HPDE6-E6E7 (cell line): ENCODE data around the gene FMNL2.

Experiments used
- DNase-seq: peaks from one replicate; pipeline ENCODE4 v3.0.0; 2011; ENCODE audit warnings: missing footprints; ENCODE audit errors: extremely low spot score

The FMNL2 gene

DNA sequence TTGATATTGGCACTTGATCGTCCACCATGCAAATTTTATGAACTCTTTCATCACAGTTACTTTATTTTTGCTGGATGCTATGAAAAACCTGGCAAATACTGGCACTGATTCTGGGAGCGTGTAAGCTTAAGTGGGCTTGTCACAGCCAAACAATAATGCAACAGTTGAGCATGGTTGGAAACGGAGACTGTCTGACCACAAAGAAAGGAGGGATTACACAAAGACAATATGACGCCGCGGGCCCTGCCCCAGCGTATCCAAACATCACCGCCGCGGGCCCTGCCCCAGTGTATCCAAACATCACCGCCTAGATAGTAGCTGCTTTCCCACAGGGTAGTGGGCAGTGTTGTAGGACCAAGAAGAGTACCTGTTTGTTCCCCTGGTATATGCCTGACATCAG lies 246.4 kb downstream of the FMNL2 start:
- no peak for DNase-seq

DNA sequence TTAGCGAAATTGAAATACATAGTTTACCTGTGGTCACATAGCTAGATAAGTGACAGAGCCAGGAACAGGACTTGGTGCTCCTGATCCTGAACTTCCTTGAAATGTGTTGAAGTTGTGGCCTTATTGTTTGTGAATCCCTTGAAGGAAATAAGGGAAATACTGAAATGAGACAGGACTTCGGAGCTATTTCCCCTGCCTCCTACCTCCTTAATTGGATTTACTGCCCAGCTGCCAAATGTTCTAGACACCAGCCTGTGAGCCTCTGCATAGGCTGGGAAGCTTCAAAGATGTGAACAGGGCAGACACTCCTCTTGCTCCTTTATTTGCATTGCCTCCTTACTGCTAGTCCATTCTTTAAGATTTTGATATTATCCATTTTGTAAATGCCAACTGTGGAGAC lies 247.1 kb downstream of the FMNL2 start:
- DNase-seq: no peak

DNA sequence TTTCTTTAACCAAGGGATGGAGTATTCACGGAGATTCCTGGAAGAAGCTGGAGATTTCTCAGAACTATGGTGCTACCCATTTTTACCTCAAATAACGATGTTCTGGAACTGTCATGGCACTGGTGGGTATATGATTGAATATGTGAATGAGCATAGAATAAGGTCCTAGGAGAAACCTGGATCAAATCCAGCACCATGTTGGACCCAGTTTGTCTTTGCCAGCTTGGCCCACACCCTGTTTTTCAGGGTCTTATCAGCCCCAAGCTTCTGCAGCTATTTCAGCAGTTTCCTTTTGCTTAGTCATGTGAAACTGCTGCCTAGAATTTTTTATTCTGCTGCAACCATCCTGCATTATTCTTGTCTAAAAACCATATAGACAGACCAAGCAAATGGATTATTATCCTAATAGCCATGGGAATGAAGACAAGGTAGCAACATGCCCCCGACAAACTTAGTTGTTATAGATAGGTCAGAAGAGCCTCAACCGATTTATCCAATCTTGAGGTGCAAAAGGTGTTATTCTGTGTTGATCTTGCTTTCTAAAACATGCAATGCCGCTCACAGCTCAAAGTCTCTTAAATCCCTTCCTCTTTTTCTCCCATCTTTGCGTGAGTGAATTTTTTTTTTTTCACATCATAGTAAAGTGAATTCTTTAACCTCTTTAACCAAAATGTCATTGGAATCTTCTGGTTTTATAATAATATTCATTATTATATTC lies 248.7 kb downstream of the FMNL2 start:
- DNase-seq: no peak

DNA sequence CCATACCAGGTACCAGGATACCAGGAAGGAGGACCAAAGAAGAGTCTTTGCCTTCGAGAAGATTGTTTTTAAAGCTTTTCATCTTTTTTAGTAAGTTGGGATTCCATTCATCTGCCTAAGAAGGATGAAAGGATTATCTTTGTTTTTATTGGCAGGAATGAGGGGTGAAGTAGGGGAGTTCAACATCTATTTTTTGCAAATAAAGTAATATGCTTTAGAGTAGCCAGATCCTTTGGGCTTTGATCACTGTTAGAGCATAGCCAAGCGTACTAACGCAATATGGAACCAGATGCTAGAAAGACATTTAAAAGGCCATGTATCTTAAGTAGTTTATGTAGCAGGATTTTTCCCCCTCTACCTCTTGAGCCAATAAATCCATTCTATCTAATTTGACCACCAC lies 249.3 kb downstream of the FMNL2 start:
- DNase-seq: no peak

DNA sequence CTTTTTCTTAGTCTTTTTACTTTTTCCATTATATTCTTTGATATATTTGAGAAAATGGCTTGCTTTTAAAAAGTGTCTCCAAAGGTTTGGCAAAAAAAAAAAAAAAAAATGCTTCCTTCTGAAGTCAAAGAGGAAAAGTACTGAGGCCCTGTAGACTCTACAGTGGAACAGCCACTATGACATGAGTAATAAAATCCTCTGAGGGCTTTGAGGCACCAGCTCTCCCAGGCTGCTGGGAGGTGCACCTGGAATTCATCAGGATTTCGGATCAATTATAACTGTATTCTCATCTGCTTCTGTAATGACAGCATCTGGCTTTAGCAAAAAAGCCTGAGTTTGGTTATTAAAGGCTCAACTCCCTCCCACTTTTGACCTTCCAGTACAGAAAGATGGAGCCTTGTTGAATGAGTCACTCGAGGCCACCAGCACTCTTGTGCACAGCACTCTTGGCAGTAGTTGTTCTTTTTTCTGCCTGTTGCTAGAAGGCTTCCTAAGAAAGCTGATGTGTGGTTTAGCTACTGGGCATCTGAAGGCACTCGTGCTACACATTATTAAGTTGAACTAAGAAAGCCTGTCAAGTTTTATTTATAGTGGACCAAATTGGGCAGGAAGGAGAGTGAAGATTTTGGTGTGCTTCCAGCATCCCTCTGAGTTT lies 251.0 kb downstream of the FMNL2 start:
- DNase-seq: no peak

DNA sequence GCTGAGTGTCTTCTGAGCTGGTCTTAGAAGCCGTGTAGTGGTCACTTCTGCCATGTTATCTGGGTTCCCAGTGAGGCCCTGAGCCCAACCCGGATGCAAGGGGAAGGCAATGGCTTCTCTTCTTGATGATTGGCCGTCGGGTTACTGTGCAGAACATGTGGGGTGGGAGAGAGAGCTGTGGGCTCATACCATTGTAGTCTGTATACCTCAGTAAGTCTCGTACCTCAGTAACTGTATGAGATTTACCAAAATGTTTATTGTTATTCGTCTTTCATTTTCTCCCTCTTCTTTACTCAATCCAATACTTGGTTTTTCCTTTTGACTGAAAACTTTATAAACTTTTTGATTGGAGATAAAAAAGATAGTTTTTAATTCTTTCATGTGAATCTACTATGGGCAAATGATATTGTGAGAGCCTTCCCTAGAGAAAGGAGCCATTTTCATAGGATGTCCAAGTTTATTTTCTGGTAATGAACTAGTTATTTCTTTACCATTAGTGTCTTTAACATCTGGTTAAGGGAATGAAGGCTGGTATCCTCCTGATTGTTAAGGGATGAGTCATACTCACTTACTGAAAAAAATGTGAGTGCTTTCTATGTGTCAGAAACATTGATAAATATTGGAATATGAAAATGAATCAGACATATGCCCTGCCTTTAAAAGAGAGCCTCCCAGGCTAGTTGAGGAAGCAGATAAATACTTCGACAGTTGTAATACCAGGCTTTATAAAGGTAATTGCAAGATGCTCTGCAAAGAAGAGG lies 252.4 kb downstream of the FMNL2 start:
- peak; percentile 15 for DNase-seq

DNA sequence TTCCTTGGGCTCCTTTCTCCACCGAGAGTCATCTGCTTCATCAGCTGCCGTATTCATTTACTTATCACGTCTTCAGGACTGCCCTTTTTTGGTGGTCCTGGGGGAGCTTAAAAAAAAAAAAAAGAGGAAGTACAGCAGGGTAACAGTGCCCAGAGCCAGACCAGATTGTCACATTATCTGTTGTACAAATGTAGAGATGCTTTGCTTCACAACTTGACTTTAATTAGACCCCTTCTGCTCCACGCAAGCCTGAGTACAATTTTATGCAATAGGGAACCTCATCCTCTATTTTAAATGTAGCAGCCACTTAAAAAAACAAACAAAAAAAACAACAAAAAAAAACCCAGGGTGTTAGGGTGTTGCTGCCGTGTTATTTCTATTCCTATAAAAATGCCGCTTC lies 254.0 kb downstream of the FMNL2 start:
- DNase-seq: no peak

DNA sequence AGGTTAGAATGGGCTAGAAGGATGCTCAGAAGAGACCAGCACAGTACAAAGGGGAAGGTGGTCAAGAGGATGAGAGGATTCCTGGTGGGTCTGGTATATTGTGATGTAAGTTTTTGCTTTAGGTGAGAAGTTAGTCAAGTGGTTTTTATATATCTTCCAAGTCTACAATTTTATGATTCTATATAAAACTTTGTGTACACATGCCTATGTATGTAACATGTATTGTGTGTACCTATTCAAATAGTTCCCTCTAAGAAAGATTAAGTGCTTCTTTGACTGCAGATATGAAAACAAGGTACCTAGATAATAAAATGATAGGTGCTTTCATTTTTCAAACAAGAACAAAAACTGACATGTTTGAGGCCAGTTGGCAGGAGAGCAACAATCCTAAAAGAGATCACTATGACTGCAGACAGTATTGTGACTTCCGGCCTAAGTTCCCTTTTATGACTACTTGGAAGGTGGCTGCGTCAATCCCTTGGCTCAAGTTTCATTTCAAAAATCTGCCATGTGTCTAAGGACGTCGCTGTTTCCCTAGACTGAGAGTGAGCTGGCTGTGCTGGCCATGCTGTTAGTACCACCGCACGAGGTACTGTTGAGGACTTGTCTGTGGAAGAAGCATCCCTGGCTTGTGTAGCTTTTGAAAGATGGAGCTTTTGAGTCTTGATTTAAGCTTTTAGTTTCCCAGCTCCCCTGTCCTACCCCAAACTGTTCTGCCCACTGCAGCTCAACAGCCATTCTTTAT lies 259.2 kb downstream of the FMNL2 start:
- DNase-seq: no peak

DNA sequence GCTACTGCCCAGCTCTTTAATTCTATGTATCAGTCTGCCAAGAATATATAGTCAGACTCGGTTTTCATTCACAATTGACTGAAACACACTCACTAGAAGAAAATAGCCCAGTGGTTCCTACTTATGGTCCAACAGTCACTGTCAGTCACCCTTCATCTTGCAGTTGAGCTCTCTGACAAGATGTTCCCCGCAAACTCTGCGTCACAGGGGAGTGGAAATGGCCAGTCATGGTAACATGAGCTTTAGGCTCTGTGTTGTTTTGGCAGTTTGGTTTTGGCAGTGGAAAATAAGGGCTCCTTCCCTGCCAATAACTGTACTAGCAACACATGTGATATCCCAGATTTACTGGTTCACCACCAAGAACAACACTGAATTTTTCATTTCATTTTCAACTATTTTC lies 259.8 kb downstream of the FMNL2 start:
- DNase-seq: no peak

DNA sequence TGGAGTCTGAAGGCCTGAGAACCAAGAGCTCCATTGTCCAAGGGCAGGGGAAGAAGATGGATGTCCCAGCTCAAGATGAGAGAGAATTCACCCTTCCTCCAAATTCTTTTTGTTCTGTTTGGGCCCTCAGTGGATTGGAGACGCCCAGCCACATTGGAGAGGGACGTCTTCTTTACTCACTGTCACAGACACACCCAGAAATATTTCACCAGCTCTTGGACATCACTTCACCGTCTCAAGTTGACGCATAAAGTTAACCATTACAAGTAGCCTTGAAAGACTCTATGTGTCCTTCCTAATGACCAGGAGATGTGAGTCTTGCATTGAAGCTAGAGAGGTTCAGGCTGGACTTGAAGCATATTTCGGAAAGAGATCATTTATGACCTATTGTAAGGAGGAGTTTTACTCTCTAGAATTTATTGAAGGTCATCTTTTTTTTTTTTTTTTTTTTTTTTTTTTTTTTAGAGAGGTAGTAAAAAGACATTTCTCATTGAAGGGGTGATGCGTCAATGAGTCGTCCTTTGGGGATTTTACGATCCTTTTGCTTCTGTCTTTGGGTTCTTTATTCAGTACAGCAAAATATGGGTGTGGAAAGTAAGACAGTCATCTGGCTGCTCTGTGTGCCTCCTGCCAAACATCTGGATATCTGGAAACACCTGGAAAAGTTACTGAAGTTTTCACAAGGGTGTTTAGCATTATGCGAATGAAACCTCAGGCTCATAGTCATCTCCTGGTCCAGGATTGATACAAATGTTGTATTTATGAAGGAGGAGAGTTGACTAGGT lies 264.2 kb downstream of the FMNL2 start:
- no peak for DNase-seq

DNA sequence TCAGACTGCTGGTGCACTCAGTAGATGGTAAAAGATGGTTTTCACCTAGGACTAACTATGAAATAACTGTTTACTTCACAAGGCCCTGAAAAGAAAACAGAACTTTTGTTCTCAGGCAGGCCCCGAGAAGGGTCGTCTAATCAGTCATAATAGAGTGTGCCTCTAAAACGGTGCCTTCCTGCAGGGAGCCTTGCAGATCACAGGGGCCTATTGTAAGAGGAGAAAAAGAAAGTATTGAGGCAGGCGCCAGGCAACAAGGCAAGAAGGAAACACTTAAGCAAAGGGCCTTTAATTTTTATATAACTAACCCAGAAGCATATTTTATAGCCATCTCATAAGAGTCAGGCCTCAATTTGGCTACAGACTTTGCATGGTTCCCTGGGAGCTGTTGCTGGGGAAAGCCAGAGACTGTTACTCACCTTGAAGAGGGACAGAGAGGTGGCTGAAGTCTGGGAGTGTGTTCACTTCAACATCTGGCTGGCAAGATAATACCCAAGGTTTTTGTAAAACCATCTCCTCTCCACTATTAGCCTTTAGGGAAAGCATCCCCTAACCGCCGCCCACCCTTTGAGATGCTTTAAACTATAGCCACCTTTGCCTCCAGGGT lies 265.2 kb downstream of the FMNL2 start:
- DNase-seq: no peak

DNA sequence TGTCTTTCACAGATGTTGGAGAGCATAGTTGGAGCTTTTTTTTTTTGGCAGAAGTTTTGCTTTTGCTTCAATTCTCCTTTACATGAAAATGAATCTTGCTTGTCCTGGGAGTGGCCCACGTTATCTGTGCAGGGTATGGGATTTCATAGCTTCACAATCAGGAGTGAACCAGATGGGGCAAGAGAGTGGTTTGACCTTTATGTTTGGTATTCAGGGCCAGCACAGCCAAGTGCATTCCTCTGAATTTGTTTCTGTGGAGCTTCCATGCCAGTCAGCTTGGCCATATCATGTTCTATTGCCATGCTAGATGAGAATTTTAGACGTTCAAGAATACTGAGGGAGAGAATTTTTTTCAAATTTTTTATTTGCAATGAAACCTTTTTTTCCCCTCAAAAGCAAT lies 265.7 kb downstream of the FMNL2 start:
- no peak for DNase-seq

DNA sequence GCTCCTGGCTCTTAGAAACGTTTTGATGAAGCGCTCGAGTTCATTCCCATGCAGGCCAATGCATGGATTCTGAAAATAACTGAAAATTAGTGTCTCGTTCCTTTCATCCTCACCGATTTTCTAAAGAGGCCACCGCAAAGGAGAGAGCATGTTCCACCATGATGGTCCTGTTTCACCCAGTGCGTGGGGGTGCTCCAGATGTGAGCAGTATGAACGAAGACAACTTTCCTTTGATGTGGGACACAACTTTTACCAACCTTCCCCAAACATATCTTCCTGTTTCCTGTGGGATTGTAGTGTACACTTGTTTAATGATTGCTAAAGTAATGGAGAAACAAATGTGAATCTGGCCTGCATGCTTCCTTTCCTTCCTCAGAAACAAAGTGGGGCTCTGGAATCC lies 267.8 kb downstream of the FMNL2 start:
- no peak for DNase-seq

DNA sequence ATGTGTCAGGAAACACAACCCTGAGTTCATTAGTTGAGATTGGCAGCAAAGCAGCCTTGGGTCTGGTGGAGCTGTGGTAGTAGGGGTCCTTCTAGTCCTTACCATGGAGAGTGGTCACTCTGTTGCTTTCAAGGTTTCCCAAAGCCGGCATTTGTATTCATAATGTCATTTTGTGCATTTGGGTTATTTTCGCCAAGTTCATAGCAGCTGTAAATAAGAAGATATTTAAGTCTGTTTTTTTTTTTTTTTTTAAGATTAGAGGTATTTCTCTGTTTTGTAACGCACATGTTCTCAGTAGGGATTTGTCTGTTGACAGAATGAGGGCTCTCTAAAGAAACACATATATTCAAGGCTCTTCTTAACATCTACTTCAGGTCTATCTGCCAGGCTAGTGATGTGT lies 268.2 kb downstream of the FMNL2 start:
- DNase-seq: no peak

DNA sequence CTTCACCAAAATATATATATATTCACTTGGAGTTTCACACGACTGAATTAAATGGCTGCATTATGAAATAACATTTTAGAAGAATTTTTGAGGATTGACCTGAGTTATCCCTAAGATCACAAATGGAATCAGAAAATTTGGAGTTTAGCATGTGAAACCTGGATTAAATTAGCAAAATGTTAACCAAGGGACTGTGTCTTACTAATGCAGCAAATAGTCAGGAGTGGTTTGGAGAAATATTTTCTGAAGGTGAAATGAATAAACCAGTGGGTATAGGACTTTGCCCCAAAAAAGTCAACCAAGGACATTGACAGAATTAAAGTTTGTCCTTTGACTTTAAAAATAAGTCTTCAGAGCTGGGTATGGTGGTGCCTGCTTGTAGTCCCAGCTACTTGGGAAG lies 271.1 kb downstream of the FMNL2 start:
- no peak for DNase-seq

DNA sequence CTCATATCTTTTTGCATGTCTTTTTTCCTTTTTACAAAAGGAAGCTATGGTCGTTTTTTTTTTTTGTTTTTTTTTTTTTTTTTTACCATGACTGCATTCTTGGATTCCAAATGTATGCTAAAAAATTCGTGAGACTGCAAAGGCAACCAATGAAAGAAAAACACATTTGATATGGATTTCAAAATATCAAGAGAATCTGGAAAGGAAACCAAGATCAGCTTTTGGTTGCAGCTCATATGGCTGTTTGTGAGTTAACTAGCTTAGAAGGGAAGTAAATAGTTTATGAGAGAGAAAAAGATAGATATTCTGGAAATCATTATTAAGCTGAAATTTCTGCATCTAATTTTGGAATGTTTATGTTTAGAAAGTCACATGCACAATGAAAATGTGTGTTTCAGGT lies 272.0 kb downstream of the FMNL2 start:
- no peak for DNase-seq

DNA sequence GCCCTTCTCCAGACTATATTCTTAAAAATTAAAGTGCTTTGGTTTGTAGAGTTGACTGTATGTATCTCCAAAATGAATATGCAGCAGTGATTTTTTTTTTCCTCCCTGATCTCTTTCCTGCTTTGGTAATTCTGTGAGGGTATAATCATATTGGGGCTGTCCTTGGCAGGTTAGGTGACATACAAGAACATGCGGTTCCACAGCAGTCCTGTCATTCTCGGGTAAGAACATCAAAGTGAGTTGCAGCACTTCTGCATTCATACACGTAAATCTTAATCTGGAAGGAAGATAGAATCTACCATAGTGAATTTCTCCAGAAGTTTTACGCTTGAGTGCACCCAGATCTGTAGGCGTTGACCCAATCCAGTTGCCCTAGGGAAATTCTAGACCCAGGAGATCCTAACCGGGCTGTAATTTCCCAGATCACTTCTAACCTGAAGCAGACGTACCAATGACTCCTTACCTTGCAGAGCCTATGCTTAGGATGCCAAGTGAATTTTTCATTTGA lies 272.9 kb downstream of the FMNL2 start:
- DNase-seq: no peak

DNA sequence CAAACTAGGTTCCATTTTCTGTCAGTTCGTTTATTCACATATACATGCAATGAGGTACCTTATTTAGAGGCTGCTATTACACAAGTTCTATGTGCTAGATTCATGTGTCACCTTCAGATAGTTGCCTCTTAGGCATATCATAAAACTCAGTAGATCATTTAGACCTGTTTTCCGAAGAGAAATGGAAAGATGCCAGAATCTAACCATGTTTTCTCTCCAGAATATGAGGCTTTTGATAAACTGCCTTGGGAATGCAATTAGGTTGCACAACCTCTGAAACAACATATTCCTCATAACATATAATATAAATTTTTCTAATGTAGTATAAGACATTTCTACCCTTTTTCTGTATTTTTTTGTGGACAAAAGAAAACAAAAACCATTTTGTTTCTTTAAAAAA lies 274.2 kb downstream of the FMNL2 start:
- DNase-seq: no peak

DNA sequence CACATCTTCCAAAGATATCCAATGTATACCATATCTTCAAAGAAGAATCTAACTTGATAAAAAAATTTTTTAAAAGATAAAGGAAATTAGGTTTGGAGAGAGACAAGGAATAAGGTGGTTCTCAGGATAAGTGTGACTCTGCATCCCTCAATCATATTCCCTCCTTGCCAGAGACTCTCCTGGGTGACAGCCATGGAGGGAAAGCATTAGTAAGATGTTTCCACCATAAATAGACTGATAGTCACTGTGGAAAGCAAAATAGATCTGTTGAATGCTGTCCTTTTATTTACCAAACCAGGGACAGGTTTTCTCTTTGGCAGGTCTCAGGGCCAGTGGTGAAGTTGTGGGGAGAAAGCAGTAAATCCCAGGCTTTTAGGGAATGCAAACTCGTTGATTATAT lies 274.7 kb downstream of the FMNL2 start:
- DNase-seq: no peak

DNA sequence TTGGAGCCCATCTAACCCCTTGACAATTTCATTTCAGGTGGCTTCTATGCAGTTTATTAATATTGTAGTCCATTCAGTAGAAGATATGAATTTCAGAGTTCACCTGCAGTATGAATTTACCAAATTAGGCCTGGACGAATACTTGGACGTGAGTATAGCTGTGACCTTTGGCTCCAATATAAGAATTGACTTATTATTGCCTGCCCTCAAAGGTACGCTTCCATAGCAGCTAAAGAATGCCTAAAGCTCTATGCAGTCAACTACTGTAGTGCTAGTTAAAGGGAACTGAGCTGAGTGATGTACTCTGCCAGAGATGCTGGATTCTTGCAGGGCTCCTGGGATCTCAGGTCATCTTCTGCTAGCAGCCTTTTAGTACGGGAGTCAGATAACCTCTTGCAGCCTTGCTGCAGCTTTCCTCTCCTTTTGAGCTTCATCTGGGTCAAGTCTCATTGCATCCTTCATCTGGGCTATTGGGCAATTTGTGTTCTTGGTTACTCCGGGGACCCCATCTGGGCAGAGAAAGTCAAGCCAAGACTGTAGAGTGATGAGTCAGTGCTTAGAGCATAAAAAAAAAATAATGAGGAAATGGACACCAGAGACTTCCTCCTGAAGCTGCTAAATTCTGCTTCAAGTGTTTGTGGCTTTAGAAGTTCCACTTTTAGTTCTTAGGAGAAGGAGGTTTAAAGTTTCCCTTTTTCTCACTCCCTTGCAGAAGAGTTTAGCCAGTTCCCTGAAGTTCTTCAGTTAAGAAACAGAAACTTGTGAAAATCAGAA lies 276.7 kb downstream of the FMNL2 start:
- DNase-seq: peak; percentile 15
